Mesothelial cell of epicardium (in vitro differentiated cells): ENCODE data around the gene RRAD. TPM values are rescaled to one million over a fixed set of nuclear protein-coding genes. Genes with fewer than 3 reads are reported as not detected.
"Not testable (repeated sequence)": the region's sequence is repeated elsewhere in the genome, so short reads cannot be mapped to it uniquely, and the experiment has no call there.

Experiments used
- DNase-seq, 2 experiments: peaks; one replicate each; pipeline ENCODE4 v3.0.0; 2021; ENCODE audit warnings: low spot score in 2 of 2; ENCODE audit not compliant: unreplicated experiment in 2 of 2
- H3K27ac Mint-ChIP-seq: 2 replicates; pipeline ENCODE4 v1.8.0; 2021; ENCODE audit warnings: mixed read lengths
- H3K27me3 Mint-ChIP-seq: 2 replicates; pipeline ENCODE4 v1.8.0; 2021; ENCODE audit warnings: low read depth, mixed read lengths
- H3K36me3 Mint-ChIP-seq: 2 replicates; pipeline ENCODE4 v1.8.0; 2021; ENCODE audit warnings: mixed read lengths
- H3K4me1 Mint-ChIP-seq: 2 replicates; pipeline ENCODE4 v1.8.0; 2021; ENCODE audit warnings: mixed read lengths
- H3K4me3 Mint-ChIP-seq: 2 replicates; pipeline ENCODE4 v1.8.0; 2021; ENCODE audit warnings: mild to moderate bottlenecking, moderate library complexity, mixed read lengths
- H3K9me3 Mint-ChIP-seq: 2 replicates; pipeline ENCODE4 v1.8.0; 2021; ENCODE audit warnings: mixed read lengths
- total RNA-seq: library from RNA; stranded (reverse); gene quantifications from 3 replicates; pipeline ENCODE4 v1.2.1, GENCODE V29; 2021
- TF ChIP-seq, protein P1 (sequence below): fragments of 200-600 bp; sonication (generic); IDR thresholded peaks from one replicate; pipeline ENCODE4 v1.5.0; 2021; ENCODE audit warnings: antibody characterized with exemption; ENCODE audit not compliant: unreplicated experiment

The RRAD gene
- total RNA-seq, 1 donor from 2014 or later: 2.7 TPM

DNA sequence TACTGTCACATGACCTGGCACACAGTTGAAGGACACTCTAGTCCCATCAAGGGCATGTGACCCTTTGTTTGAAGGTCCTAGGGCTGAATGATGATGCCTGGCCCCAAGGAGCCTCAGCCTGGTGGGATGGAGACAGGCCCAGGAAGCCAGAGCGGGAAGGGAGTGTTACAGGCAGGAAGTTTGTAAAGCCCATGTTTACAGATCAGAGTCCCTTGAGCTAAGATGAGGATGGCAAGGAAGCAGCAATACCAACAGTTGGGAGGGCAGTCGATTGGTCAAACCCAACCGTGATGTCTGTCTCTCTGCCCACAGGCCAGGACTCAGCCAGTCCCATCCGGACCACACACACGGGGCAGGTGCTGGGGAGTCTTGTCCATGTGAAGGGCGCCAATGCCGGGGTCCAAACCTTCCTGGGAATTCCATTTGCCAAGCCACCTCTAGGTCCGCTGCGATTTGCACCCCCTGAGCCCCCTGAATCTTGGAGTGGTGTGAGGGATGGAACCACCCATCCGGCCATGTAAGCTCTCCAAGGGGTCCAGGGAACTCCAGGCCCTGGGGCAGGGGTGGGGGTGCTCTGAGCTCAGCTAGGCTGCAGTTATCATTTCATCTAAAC, 12.5 kb upstream of the RRAD start:
- no peaks in the 10 kb centered on the region for H3K27me3 Mint-ChIP-seq
- peaks cover 20% of the 10 kb centered on the region for H3K36me3 Mint-ChIP-seq
- TF ChIP-seq, protein P1, sequence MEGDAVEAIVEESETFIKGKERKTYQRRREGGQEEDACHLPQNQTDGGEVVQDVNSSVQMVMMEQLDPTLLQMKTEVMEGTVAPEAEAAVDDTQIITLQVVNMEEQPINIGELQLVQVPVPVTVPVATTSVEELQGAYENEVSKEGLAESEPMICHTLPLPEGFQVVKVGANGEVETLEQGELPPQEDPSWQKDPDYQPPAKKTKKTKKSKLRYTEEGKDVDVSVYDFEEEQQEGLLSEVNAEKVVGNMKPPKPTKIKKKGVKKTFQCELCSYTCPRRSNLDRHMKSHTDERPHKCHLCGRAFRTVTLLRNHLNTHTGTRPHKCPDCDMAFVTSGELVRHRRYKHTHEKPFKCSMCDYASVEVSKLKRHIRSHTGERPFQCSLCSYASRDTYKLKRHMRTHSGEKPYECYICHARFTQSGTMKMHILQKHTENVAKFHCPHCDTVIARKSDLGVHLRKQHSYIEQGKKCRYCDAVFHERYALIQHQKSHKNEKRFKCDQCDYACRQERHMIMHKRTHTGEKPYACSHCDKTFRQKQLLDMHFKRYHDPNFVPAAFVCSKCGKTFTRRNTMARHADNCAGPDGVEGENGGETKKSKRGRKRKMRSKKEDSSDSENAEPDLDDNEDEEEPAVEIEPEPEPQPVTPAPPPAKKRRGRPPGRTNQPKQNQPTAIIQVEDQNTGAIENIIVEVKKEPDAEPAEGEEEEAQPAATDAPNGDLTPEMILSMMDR: no peak
- no peak for DNase-seq
- H3K4me3 Mint-ChIP-seq: no peak overlapping the region
- no peaks in the 10 kb centered on the region for H3K9me3 Mint-ChIP-seq
- no peak overlapping the region for H3K27ac Mint-ChIP-seq
- peaks cover 38% of the 10 kb centered on the region for H3K4me1 Mint-ChIP-seq

GRCh38 chr16:66936889-66937554, 11.7 kb upstream of the RRAD start:
- Mint-ChIP-seq H3K4me3 (peak overlapping the region; percentile 46), H3K36me3 (peaks cover 12% of the 10 kb centered on the region), H3K27me3 (no peaks in the 10 kb centered on the region), H3K9me3 (no peaks in the 10 kb centered on the region), H3K4me1 (peaks cover 42% of the 10 kb centered on the region), H3K27ac (no peak overlapping the region)
- DNase-seq: no peak
- TF ChIP-seq, protein P1: no peak

DNA sequence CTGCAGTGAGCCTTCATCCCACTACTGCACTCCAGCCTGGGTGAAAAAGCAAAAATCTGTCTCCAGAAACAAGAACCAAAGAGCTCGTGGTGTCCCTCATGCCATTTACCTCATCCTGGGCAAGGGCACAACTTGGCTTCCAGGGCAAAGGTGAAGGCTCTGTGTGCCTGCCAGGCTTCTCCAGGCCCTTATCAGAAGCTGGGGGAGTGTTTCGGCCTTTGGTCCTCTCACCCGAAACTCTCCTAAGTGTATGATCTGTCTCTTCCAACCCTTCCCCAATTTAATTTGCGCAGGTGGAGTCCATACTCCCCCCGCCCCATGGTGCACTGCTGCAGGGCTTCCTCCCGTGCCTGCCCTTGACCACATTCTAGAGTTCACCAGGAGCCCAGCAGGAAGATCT, 11.1 kb upstream of the RRAD start:
- peaks cover 42% of the 10 kb centered on the region for H3K4me1 Mint-ChIP-seq
- H3K27me3 Mint-ChIP-seq: no peaks in the 10 kb centered on the region
- TF ChIP-seq, protein P1: no peak
- H3K4me3 Mint-ChIP-seq: peak overlapping the region; percentile 46
- no peak for DNase-seq
- H3K36me3 Mint-ChIP-seq: peaks cover 10% of the 10 kb centered on the region
- H3K9me3 Mint-ChIP-seq: no peaks in the 10 kb centered on the region
- no peak overlapping the region for H3K27ac Mint-ChIP-seq

DNA sequence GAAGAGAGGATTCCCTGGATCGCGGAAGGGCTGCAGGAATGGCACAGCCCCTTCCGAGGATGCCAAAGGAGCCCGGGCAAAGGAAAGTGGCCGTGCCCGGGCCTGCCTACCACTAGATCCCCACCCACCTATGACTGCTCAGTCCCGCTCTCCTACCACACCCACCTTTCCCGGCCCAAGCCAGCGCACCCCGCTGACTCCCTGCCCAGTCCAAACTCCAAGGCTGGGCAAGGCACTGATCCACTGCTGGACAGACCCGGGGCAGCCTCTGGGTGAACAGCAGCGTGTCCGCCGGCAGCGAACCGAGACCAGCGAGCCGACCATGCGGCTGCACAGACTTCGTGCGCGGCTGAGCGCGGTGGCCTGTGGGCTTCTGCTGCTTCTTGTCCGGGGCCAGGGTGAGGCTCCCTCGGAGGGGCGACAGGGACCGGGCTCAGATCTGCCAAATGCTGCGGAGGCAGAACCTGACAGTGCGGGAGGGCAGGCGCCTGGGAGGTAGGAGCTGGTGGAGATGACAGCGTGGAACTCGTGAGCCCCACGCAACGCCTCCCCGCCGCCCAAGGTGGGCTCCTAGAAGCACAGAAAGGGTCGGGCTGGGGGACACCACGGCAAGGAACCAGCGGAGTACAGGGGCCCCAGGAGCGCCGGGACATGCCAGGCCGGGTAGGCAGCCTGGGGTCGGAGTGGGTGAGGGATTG, 10.1 kb upstream of the RRAD start, which contains the start of gene CES2:
TSS of gene CES2 (plus strand) at position 203 of the 698 bp plus-strand sequence. CDS start at position 323, 120 bp downstream.
- peak within 1 kb of the TSS; percentile 97 for H3K27ac Mint-ChIP-seq

DNA sequence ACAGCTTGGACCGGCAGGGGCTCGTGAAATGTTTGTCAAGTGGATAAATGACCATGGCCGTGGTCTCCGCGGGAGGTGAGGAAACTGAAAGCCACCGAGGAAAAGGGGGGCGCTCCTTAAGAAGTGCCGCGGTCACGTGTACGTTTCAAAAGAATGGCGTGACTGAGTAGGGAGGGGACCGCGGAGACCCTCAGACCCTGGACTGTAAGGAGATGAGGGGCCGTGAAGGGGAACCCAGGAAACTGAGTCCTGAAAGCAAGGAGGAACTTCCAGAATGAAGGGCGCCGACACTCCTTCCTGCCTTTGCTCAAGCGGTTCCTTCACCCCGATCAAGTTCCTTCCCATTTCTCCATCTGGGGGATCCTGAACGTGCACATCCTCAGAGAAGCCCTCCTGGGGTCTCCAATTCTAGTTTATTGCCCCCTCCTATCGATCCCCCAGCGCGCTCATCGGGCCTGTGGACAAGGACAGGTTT, 9.5 kb upstream of the RRAD start:
- H3K27ac Mint-ChIP-seq: peak overlapping the region; percentile 97
- peak overlapping the region; percentile 99 for H3K4me3 Mint-ChIP-seq
- H3K9me3 Mint-ChIP-seq, H3K27me3 Mint-ChIP-seq, H3K36me3 Mint-ChIP-seq, DNase-seq: not testable (repeated sequence)
- H3K4me1 Mint-ChIP-seq: peaks cover 42% of the 10 kb centered on the region

More for the DNA sequence above, 10.1 kb upstream of the RRAD start, which contains the start of gene CES2:
- H3K4me1 Mint-ChIP-seq: peaks cover 42% of the 10 kb centered on the region
- no peak for DNase-seq
- TF ChIP-seq, protein P1: no peak
- peak within 1 kb of the TSS; percentile 99 for H3K4me3 Mint-ChIP-seq
- no peaks in the 10 kb centered on the region for H3K27me3 Mint-ChIP-seq
- H3K36me3 Mint-ChIP-seq: peaks cover 10% of the 10 kb centered on the region
- no peaks in the 10 kb centered on the region for H3K9me3 Mint-ChIP-seq
